Fibroblast of skin of right quadriceps (primary cell): ENCODE data around the gene PJVK.
A peak's percentile ranks its signal among the peaks of the same experiment; 100 is the strongest.

Experiments used
- DNase-seq: peaks from one replicate; pipeline ENCODE4 v3.0.0-alpha.2; 2013

The PJVK gene

DNA sequence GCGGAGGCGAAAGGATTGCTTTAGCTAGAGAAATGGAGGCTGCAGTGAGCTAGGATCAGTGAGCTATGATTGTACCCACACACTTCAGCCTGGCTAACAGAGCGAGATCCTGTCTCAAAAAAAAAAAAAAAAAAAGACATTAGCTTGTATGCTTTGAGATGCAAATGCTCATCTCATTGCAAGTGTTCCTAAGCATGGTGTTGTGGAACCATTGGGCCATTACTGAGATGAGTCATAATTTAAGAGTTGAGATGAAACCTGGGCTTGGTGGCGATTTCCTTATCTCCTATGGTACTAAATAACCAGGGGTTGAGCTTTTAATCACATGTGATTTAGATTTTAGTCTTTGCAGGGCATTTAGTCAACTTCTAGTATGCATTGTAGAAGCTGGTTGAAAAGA is 31.3 kb downstream of the PJVK start:
- no peak for DNase-seq

DNA sequence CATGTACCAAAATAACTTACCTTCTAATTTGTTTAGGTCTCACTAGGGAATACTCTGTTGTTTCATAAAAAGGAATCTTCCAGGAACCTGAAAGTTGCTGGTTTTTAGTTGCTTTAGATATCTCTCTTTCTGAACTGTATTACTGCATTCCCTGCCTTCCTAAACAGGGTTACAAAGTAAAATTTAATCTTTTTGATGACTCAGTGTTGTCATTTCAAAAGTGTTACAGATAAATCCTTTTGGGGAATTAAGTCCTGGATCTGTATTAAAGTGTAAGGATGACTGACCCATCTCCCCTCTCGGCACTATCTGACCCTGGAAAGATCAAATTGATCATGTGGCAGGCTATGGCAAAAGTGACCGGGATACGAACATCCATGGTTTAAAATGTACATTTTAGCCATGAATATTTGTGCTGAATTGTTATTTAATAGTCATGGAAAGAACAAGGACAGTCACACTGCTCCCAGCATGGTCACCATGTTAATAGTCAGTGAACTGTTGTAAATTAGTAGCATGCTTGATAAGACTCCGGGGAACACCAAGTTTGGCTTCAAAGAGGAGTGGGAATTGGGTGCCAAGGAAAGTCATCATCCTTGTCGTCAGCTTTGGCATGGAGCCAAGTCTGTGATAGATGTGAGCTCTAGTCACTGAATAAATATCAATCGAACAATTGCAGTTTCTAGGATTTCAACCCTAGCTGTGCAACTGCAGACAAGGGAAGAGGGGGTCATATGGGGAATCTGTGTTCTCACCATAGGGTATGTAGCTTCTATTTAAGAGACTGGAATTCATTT is 33.3 kb downstream of the PJVK start:
- DNase-seq = peak; percentile 31

DNA sequence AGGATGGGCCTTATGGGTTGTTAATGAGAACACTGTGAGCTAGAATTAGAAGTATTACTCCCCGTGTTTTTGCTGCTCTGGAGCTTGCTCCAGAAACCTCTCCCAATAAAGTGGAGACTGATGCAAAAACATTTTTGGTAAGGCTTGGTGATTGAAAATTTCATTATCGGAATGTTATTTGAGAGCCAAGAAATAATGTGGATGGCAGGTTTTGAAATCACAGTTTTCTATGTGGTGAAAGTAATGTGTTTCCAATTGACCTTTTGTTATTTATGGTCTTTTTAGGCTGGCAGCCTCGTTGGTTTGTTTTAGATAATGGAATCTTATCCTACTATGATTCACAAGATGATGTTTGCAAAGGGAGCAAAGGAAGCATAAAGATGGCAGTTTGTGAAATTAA is 34.2 kb downstream of the PJVK start:
- peak; percentile 8 for DNase-seq

DNA sequence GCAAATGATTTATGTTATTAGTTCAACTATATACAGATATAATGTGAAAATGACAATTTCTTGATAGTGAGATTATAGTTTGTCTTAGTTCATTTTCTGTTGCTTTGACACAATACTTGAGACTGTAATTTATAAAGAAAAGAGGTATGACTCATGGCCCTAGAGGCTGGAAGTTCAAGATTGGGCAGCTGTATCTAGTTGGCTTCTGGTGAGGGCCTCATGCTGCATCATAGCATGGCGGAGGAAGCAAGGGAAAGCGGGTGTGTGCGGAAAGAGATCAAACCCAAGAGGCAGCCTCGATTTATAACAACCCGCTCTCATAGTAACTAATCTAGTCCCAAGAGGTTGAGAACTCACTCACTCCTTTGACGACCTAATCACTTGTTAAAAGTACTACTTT is 40.4 kb downstream of the PJVK start:
- no peak for DNase-seq

DNA sequence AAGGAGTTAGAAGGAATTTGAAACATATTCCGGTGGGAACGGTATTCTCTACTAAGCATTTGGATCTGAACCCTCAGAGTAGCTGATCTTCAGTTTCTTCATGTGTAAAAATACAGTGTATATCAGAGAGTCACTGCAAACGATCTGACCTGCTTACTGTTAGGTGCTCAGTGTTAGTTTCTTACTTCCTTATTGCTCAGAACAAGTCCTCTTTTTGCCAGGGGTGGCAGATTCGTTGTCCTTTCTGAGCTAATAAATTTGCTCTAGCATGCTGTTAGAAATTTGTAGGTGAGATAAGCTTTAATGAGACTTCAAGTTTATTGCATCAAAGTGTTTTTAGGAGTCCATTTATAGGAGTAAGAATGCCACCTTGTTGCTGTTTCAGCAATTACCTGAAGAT is 44.9 kb downstream of the PJVK start:
- no peak for DNase-seq

DNA sequence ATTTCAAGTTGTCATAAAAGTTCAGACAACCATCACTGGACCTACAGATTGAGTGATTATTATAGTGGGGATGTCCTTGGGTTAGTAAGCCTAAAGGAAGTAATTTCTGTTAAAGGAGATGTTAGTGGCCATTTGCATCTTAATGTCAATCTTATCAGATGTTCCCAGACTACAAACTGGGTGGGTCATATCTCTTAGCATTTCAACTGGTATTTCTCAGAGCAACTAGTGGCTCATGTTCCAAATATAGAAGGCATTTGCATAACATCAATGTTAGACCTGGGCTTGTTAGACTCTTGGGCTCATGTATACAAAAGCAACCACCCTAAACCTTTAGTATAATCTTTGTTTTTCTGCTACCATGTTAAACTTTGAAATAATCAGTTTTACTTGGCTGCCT is 47.0 kb downstream of the PJVK start:
- DNase-seq = no peak

DNA sequence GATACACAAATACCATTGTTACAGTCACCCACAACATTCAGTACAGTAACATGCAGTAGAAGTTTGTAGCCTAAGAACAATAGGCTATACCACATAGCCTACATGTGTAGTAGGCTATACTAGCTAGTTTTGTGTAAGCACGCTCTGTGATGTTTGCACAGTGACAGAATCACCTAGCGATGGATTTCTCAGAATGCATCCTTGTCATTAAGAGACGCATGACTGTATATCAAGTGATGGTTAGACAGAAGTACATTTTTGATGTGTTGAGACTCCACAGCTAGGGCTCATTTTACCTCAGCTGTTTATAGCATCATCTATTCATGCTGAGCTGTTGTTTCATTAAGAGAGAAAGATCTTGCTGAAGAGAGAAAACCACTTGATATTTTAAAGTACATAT is 48.5 kb downstream of the PJVK start:
- DNase-seq = no peak

DNA sequence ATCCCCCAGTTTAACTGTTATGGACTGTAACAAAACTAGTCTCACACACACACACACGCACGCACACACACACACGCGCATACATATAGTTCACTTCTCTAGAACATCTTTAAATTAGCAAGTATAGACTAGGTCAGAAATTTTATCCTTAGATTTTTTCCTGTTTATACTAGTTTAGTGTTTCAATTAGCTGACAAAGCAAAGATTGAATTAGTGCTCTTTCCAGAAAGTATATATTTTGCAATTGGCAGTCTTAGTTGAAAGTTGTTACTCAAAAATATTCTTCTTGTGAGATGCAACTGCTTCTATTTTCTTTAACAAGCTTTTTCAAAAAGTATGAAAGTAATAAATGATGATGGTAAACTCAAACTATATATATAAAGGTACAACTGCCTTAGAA is 51.6 kb downstream of the PJVK start:
- DNase-seq = no peak

DNA sequence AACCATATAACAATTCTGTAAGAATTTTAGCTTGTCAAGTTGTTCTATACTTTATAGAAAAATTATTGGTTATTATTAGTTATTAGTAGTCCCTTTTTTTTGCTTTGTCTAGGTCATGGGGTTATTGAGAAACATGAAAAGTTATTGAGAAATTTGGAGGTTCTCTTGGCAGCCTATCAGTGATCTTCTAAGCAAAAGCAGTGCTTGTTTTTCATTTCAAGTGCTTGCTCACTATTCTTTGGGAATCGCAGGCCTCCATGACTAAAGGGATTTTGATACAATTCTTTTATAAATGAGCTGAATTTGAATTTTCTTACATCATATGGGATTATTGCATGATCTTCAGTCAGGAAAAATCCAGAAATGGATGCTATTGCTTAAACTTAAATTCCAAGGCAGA is 54.9 kb downstream of the PJVK start:
- DNase-seq = no peak

DNA sequence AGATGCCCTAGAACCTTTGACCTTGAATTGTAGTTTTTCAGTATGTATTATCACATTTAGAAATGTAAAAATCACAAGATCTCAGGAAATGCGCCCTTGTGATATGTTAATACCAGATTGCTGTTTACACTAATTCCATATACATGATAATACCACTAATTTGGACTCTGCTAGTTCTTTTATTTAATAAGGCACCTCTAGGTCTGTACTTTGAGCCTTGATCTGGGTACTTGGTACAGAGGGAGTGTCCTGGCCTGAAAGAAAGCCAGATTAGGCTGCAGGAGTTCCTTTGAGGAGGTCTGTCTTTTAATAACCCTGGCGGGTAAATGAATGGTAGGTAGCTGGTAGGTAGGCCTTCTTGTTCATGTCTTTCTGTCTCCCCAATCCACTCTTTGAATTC is 55.3 kb downstream of the PJVK start:
- DNase-seq = no peak

DNA sequence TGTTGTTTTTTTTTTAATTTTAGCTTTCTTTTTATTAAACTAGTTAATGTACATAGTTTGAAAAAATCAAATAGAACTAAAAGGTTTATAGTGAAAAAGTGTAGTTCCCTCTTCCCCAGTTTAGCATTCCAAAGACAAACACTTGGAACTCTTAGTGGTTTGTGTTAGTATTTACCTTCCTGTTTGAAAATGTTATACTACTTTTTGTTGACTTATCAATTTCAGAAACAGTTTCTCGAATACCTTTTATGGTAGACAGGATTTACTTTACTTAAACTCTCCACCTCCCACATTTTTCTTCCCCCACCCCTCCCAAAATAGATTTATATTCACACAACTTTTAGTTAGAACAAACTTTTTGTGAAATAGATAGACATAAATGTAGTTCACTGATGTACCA is 55.8 kb downstream of the PJVK start:
- no peak for DNase-seq

DNA sequence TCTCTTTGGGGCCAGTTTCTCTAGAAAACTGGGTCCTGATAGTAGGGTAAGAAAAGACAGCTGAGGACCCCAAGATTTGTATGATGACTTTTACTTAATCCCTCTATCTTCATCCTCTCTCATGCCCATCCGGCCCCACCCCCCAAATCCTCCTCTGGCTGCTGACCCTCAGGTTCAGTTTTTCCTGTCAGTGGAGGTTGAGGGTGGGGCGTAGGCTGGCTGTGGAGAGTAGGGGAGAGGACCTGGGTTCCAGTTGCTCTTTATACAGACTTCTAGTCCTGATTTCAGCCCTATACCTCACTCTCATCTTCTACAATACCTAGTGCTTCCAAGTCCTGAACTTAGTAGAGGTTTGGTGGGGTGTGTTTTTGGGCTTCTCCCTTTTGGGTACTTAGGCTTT is 57.5 kb downstream of the PJVK start:
- DNase-seq = no peak

DNA sequence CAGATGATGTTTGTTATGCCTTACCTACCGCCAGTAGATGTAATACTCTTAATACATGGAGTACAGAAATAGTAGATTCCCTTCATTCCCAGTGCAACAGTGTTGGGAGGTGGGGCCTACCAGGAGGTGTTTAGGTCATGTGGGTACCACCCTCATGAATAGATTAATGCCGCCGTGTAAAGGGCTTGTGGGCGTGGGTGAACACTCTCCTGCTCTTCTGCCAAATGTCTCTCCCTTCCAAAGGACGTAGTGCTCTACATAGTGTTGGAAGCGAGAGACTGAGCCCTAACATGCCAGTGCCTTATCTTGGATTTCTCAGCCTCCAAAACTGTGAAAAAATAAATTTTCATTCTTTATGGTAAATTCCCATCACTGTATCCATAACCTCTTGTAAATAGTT is 59.2 kb downstream of the PJVK start:
- no peak for DNase-seq
